ENCODE results near the gene MYL9. TPM values are rescaled to one million over a fixed set of nuclear protein-coding genes. Genes with fewer than 3 reads are reported as not detected.
"Not testable (repeated sequence)": the region's sequence is repeated elsewhere in the genome, so short reads cannot be mapped to it uniquely, and the experiment has no call there.

MYL9 gene
- total RNA-seq, 5 donors from 2014 or later (not counting 1 experiment from before 2014, with no cell fraction given) = 1.3 to 2.8 (median 1.7) TPM; not detected in 1

- ATAC-seq (replicated peaks in 1 of 4) (no peak), DNase-seq (no peak)
- Mint-ChIP-seq H3K36me3 (peaks cover 2% of the 10 kb centered on the region), H3K9me3 (peaks cover 0 to 2% (median 0%) of the 10 kb centered on the region in 3 donors), H3K27ac (no peak overlapping the region), H3K4me3 (no peak overlapping the region), H3K4me1 (peaks cover 0 to 14% (median 7%) of the 10 kb centered on the region in 3 donors), H3K27me3 (no peaks in the 10 kb centered on the region)
- no peaks in the 10 kb centered on the region for H3K9me3 ChIP-seq
- H3K36me3 ChIP-seq (ENCODE audit: control insufficient read depth in 2 of 2, extremely low read depth in 1 of 2, insufficient read depth in 1 of 2, low read length in 1 of 2) = no peaks in the 10 kb centered on the region
- H3K4me1 ChIP-seq (ENCODE audit: control insufficient read depth in 1 of 2, extremely low read depth in 1 of 2, insufficient read depth in 2 of 2, low read length in 2 of 2) = peaks cover 0 to 8% of the 10 kb centered on the region in 2 experiments
- H3K27ac ChIP-seq (ENCODE audit: low read length) = no peak overlapping the region
- ChIA-PET POLR2A (no interaction called here), CTCF (no interaction called here)
- no peaks in the 10 kb centered on the region for H3K27me3 ChIP-seq (replicated peaks in 1 of 2; ENCODE audit: control insufficient read depth in 2 of 2, extremely low read depth in 1 of 2, insufficient read depth in 2 of 2, low read length in 1 of 2)
- WGBS (ENCODE audit: insufficient coverage) = no CpG with 5 or more reads among the region's 1 CpG
- H3K4me3 ChIP-seq (ENCODE audit: control insufficient read depth in 1 of 2, extremely low read depth in 1 of 2, low read length in 1 of 2) = no peak overlapping the region
These were observed 22.1 kb downstream of the MYL9 start for GRCh38 chr20:36563374-36563773.

GRCh38 chr20:36564078-36564725 is 22.9 kb downstream of the MYL9 start:
- H3K4me3 ChIP-seq (ENCODE audit: control insufficient read depth in 1 of 2, extremely low read depth in 1 of 2, low read length in 1 of 2); ATAC-seq (replicated peaks in 1 of 4); H3K4me3 Mint-ChIP-seq; H3K27me3 ChIP-seq (replicated peaks in 1 of 2; ENCODE audit: control insufficient read depth in 2 of 2, extremely low read depth in 1 of 2, insufficient read depth in 2 of 2, low read length in 1 of 2); H3K36me3 Mint-ChIP-seq; H3K9me3 ChIP-seq; H3K27me3 Mint-ChIP-seq; CTCF ChIA-PET; H3K9me3 Mint-ChIP-seq; H3K27ac Mint-ChIP-seq; POLR2A ChIA-PET; H3K36me3 ChIP-seq (ENCODE audit: control insufficient read depth in 2 of 2, extremely low read depth in 1 of 2, insufficient read depth in 1 of 2, low read length in 1 of 2); H3K4me1 ChIP-seq (ENCODE audit: control insufficient read depth in 1 of 2, extremely low read depth in 1 of 2, insufficient read depth in 2 of 2, low read length in 2 of 2): not testable (repeated sequence)
- H3K27ac ChIP-seq (ENCODE audit: low read length) = peak overlapping the region; percentile 20
- H3K4me1 Mint-ChIP-seq = peaks cover 0 to 14% (median 7%) of the 10 kb centered on the region in 3 donors
- DNase-seq = peak in 6 of 35 experiments; percentile 3 to 49 (median 16)
- WGBS (ENCODE audit: insufficient coverage) = 56% methylated on average over 5 of the region's 13 CpGs

GRCh38 chr20:36564726-36565121 is 23.4 kb downstream of the MYL9 start:
- H3K4me1 ChIP-seq (ENCODE audit: control insufficient read depth in 1 of 2, extremely low read depth in 1 of 2, insufficient read depth in 2 of 2, low read length in 2 of 2); POLR2A ChIA-PET; H3K27ac Mint-ChIP-seq; H3K27me3 ChIP-seq (replicated peaks in 1 of 2; ENCODE audit: control insufficient read depth in 2 of 2, extremely low read depth in 1 of 2, insufficient read depth in 2 of 2, low read length in 1 of 2); H3K9me3 ChIP-seq; H3K4me3 Mint-ChIP-seq; H3K36me3 Mint-ChIP-seq; H3K27me3 Mint-ChIP-seq; H3K4me3 ChIP-seq (ENCODE audit: control insufficient read depth in 1 of 2, extremely low read depth in 1 of 2, low read length in 1 of 2); H3K36me3 ChIP-seq (ENCODE audit: control insufficient read depth in 2 of 2, extremely low read depth in 1 of 2, insufficient read depth in 1 of 2, low read length in 1 of 2); CTCF ChIA-PET; H3K9me3 Mint-ChIP-seq: not testable (repeated sequence)
- H3K27ac ChIP-seq (ENCODE audit: low read length) = peak overlapping the region; percentile 44
- ATAC-seq (replicated peaks in 1 of 4) (peak in 1 of 4 experiments; percentile 24), DNase-seq (peak in 10 of 35 experiments; percentile 3 to 69 (median 30))
- 43% methylated on average over 6 of the region's 6 CpGs for WGBS (ENCODE audit: insufficient coverage)
- peaks cover 0 to 14% (median 7%) of the 10 kb centered on the region in 3 donors for H3K4me1 Mint-ChIP-seq

GRCh38 chr20:36565520-36565919 is 24.2 kb downstream of the MYL9 start:
- H3K4me3 ChIP-seq (ENCODE audit: control insufficient read depth in 1 of 2, extremely low read depth in 1 of 2, low read length in 1 of 2) = no peak overlapping the region
- no peaks in the 10 kb centered on the region for H3K27me3 Mint-ChIP-seq
- no peaks in the 10 kb centered on the region for H3K9me3 ChIP-seq
- peaks cover 2% of the 10 kb centered on the region for H3K36me3 Mint-ChIP-seq
- DNase-seq (no peak), ATAC-seq (replicated peaks in 1 of 4) (no peak)
- no peaks in the 10 kb centered on the region for H3K36me3 ChIP-seq (ENCODE audit: control insufficient read depth in 2 of 2, extremely low read depth in 1 of 2, insufficient read depth in 1 of 2, low read length in 1 of 2)
- ChIA-PET CTCF (no interaction called here), POLR2A (interaction anchor here (0.5 to 0.6 kb wide), 3 partner anchors 12 to 35 kb away, joined by 3 read pairs; no protein-coding TSS in a partner anchor)
- WGBS (ENCODE audit: insufficient coverage) = 100% methylated on average over 1 of the region's 3 CpGs
- peaks cover 0 to 14% (median 7%) of the 10 kb centered on the region in 3 donors for H3K4me1 Mint-ChIP-seq
- no peak overlapping the region for H3K27ac ChIP-seq (ENCODE audit: low read length)
- no peak overlapping the region for H3K27ac Mint-ChIP-seq
- peaks cover 0 to 2% (median 0%) of the 10 kb centered on the region in 3 donors for H3K9me3 Mint-ChIP-seq
- no peaks in the 10 kb centered on the region for H3K27me3 ChIP-seq (replicated peaks in 1 of 2; ENCODE audit: control insufficient read depth in 2 of 2, extremely low read depth in 1 of 2, insufficient read depth in 2 of 2, low read length in 1 of 2)
- H3K4me1 ChIP-seq (ENCODE audit: control insufficient read depth in 1 of 2, extremely low read depth in 1 of 2, insufficient read depth in 2 of 2, low read length in 2 of 2) = peaks cover 0 to 8% of the 10 kb centered on the region in 2 experiments
- no peak overlapping the region for H3K4me3 Mint-ChIP-seq

GRCh38 chr20:36569847-36570429 is 28.6 kb downstream of the MYL9 start:
- Mint-ChIP-seq H3K27me3 (no peaks in the 10 kb centered on the region), H3K4me3 (no peak overlapping the region), H3K9me3 (peaks cover 0 to 2% (median 0%) of the 10 kb centered on the region in 3 donors), H3K4me1 (peaks cover 18 to 24% (median 21%) of the 10 kb centered on the region in 3 donors), H3K27ac (peak overlapping the region; percentile 40 to 93), H3K36me3 (peaks cover 2% of the 10 kb centered on the region)
- WGBS (ENCODE audit: insufficient coverage) = 100% methylated on average over 4 of the region's 7 CpGs
- DNase-seq = no peak
- H3K36me3 ChIP-seq (ENCODE audit: control insufficient read depth in 2 of 2, extremely low read depth in 1 of 2, insufficient read depth in 1 of 2, low read length in 1 of 2) = no peaks in the 10 kb centered on the region
- H3K4me3 ChIP-seq (ENCODE audit: control insufficient read depth in 1 of 2, extremely low read depth in 1 of 2, low read length in 1 of 2) = no peak overlapping the region
- H3K27me3 ChIP-seq (replicated peaks in 1 of 2; ENCODE audit: control insufficient read depth in 2 of 2, extremely low read depth in 1 of 2, insufficient read depth in 2 of 2, low read length in 1 of 2) = peaks cover 0 to 2% of the 10 kb centered on the region in 2 experiments
- peaks cover 4 to 27% of the 10 kb centered on the region in 2 experiments for H3K4me1 ChIP-seq (ENCODE audit: control insufficient read depth in 1 of 2, extremely low read depth in 1 of 2, insufficient read depth in 2 of 2, low read length in 2 of 2)
- ATAC-seq (replicated peaks in 1 of 4) = no peak
- CTCF ChIA-PET = no interaction called here
- H3K9me3 ChIP-seq = no peaks in the 10 kb centered on the region
- H3K27ac ChIP-seq (ENCODE audit: low read length) = no peak overlapping the region
- POLR2A ChIA-PET = no interaction called here

- Histone ChIP-seq H3K9me3 (no peaks in the 10 kb centered on the region), H3K36me3 (ENCODE audit: control insufficient read depth in 2 of 2, extremely low read depth in 1 of 2, insufficient read depth in 1 of 2, low read length in 1 of 2) (no peaks in the 10 kb centered on the region), H3K27me3 (replicated peaks in 1 of 2; ENCODE audit: control insufficient read depth in 2 of 2, extremely low read depth in 1 of 2, insufficient read depth in 2 of 2, low read length in 1 of 2) (peaks cover 0 to 2% of the 10 kb centered on the region in 2 experiments), H3K27ac (ENCODE audit: low read length) (peak overlapping the region; percentile 96), H3K4me1 (ENCODE audit: control insufficient read depth in 1 of 2, extremely low read depth in 1 of 2, insufficient read depth in 2 of 2, low read length in 2 of 2) (peaks cover 4 to 38% of the 10 kb centered on the region in 2 experiments), H3K4me3 (ENCODE audit: control insufficient read depth in 1 of 2, extremely low read depth in 1 of 2, low read length in 1 of 2) (peak overlapping the region; percentile 35 to 60)
- no peaks in the 10 kb centered on the region for H3K9me3 Mint-ChIP-seq
- ChIA-PET CTCF (interaction anchor here in 1 of 2 donors (0.6 to 1.8 kb wide), 7 partner anchors 16 to 95 kb away, joined by 3 to 8 read pairs (median 4); partner anchors contain the start of genes RAB5IF and SLA2), POLR2A (interaction anchor here in 1 of 2 donors (0.6 to 1.1 kb wide), 2 partner anchors 16 to 71 kb away, joined by 4 to 7 read pairs; no protein-coding TSS in a partner anchor)
- no peak for ATAC-seq (replicated peaks in 1 of 4)
- no peaks in the 10 kb centered on the region for H3K27me3 Mint-ChIP-seq
- WGBS (ENCODE audit: insufficient coverage) = 73% methylated on average over 7 of the region's 17 CpGs
- H3K27ac Mint-ChIP-seq = peak overlapping the region; percentile 93 to 98
- no peaks in the 10 kb centered on the region for H3K36me3 Mint-ChIP-seq
- peak overlapping the region; percentile 84 to 87 (median 85) for H3K4me3 Mint-ChIP-seq
- peaks cover 35 to 38% (median 37%) of the 10 kb centered on the region in 3 donors for H3K4me1 Mint-ChIP-seq
- DNase-seq = peak in 1 of 35 experiments; percentile 16
These were observed 30.5 kb downstream of the MYL9 start for GRCh38 chr20:36571564-36572504.

All from T-cell (primary cell).